Panc1 (cell line): ENCODE data around the gene VEGFA. TPM values are rescaled to one million over a fixed set of nuclear protein-coding genes. Genes with fewer than 3 reads are reported as not detected.

ENCODE experiments used
- ATAC-seq: fragments of 200-7000 bp; cut with Tn5 transposase; 2 replicates; pipeline ENCODE4 v1.9.1; 2020; ENCODE audit warnings: mild to moderate bottlenecking, moderate library complexity
- BruUV-seq: library from RNA; stranded (reverse); fragments of 400-500 nt; replicated peaks from 2 replicates; lab custom pipeline; 2021; lab: Mats Ljungman, UMichigan
- CTCF ChIA-PET: fragments of 300-600 bp; sonication (Branson Sonifier 250); formaldehyde crosslinking; loops from one replicate; lab custom pipeline; 2022; ENCODE audit warnings: antibody characterized with exemption; lab: Charles Lee
- POLR2A ChIA-PET: fragments of 300-600 bp; sonication (Branson Sonifier 250); formaldehyde crosslinking; loops from one replicate; lab custom pipeline; 2022; ENCODE audit warnings: antibody characterized with exemption; lab: Charles Lee
- DNase-seq: peaks from one replicate; pipeline ENCODE4 v3.0.0-alpha.2; 2010; ENCODE audit warnings: low read depth, low spot score
- H3K27ac ChIP-seq: 2 replicates; pipeline ENCODE4 v1.5.1; 2011; ENCODE audit warnings: mild to moderate bottlenecking, low read length, inconsistent platforms
- H3K27me3 ChIP-seq: fragments of 200-500 bp; sonication (Bioruptor generic); 2 replicates; pipeline ENCODE4 v1.6.0; 2014; ENCODE audit warnings: low read length, inconsistent platforms; ENCODE audit not compliant: control insufficient read depth, insufficient read depth
- H3K36me3 ChIP-seq: fragments of 200-500 bp; sonication (Bioruptor generic); 2 replicates; pipeline ENCODE4 v1.5.1; 2014; ENCODE audit warnings: inconsistent platforms, mild to moderate bottlenecking, low read length, moderate library complexity; ENCODE audit not compliant: control insufficient read depth, insufficient read depth
- H3K4me1 ChIP-seq: 2 replicates; pipeline ENCODE4 v1.5.1; 2011; ENCODE audit warnings: inconsistent platforms, mild to moderate bottlenecking, low read length, moderate library complexity; ENCODE audit not compliant: control insufficient read depth, insufficient read depth
- H3K4me3 ChIP-seq, 2 experiments: 2 replicates each; pipeline ENCODE4 v1.5.1; 2011 to 2012; ENCODE audit warnings: low read depth in 2 of 2, low read length in 2 of 2, mild to moderate bottlenecking in 2 of 2, inconsistent platforms in 1 of 2, moderate library complexity in 1 of 2
- H3K9me3 ChIP-seq: fragments of 200-500 bp; sonication (Bioruptor generic); 2 replicates; pipeline ENCODE4 v1.5.1; 2014; ENCODE audit warnings: low read depth, mild to moderate bottlenecking, inconsistent platforms, low read length, moderate library complexity; ENCODE audit not compliant: control insufficient read depth, insufficient read depth
- CTCF ChIP-seq: fragments of 450-650 bp; IDR thresholded peaks from 2 replicates; pipeline ENCODE4 v1.5.1; 2017; ENCODE audit warnings: mild to moderate bottlenecking
- REST ChIP-seq, 2 experiments: IDR thresholded peaks; 2 replicates each; pipeline ENCODE4 v1.6.1; 2011 to 2012; ENCODE audit warnings: low read depth in 2 of 2, control low read depth in 1 of 2, low read length in 1 of 2, mild to moderate bottlenecking in 1 of 2, moderate library complexity in 1 of 2; ENCODE audit not compliant: insufficient read depth in 1 of 2
- TCF7L2 ChIP-seq: IDR thresholded peaks from 2 replicates; pipeline ENCODE4 v1.6.1; 2011; ENCODE audit warnings: mild to moderate bottlenecking, low read depth, low read length, inconsistent platforms
- in situ Hi-C: cut with HindIII; loops from 2 replicates; pipeline ENCODE4 v1.10.0; 2016; ENCODE audit warnings: low sequenced_read_pairs, low pct_unique_long_range_greater_than_20kb
- intact Hi-C: fragments of 100-400 bp; cut with micrococcal nuclease; formaldehyde crosslinking; loops from one replicate; pipeline ENCODE4 v1.10.0; 2022; ENCODE audit not compliant: unreplicated experiment
- total RNA-seq: library from RNA; stranded (reverse); gene quantifications from one replicate; pipeline ENCODE4 v1.2.1, GENCODE V29; 2021; ENCODE audit not compliant: unreplicated experiment

Gene VEGFA
- total RNA-seq, 1 experiment from 2014 or later, result 98.7 TPM

GRCh38 chr6:43749461-43749860 lies 20.6 kb upstream of the VEGFA start:
- Histone ChIP-seq H3K27me3 (no peaks in the 10 kb centered on the region), H3K27ac (no peak overlapping the region), H3K4me3 (no peak overlapping the region), H3K4me1 (no peaks in the 10 kb centered on the region), H3K9me3 (no peaks in the 10 kb centered on the region), H3K36me3 (no peaks in the 10 kb centered on the region)
- ChIA-PET CTCF (no interaction called here), POLR2A (no interaction called here)
- TF ChIP-seq REST (IDR thresholded peaks at IDR 0.05; ENCODE audit: insufficient read depth in 1 of 2, low read depth in 2 of 2, low read length in 1 of 2) (no peak), TCF7L2 (no peak)
- in situ Hi-C loops, result no loop called here
- DNase-seq, result no peak
- no TSS peak for BruUV-seq
- no peak for ATAC-seq
- intact Hi-C loops, result no loop called here

GRCh38 chr6:43750622-43751021 lies 19.4 kb upstream of the VEGFA start:
- in situ Hi-C loops, result no loop called here
- H3K36me3 ChIP-seq, result no peaks in the 10 kb centered on the region
- no peak overlapping the region for H3K4me3 ChIP-seq
- H3K27ac ChIP-seq, result no peak overlapping the region
- no peaks in the 10 kb centered on the region for H3K4me1 ChIP-seq
- intact Hi-C loops, result no loop called here
- no TSS peak for BruUV-seq
- ChIA-PET CTCF (no interaction called here), POLR2A (no interaction called here)
- no peak for DNase-seq
- no peaks in the 10 kb centered on the region for H3K27me3 ChIP-seq
- no peaks in the 10 kb centered on the region for H3K9me3 ChIP-seq
- TF ChIP-seq CTCF (no peak), REST (IDR thresholded peaks at IDR 0.05; ENCODE audit: insufficient read depth in 1 of 2, low read depth in 2 of 2, low read length in 1 of 2) (no peak)
- ATAC-seq, result no peak
